SK-N-SH (cell line): ENCODE data around the gene ARPC4. TPM values are rescaled to one million over a fixed set of nuclear protein-coding genes. Genes with fewer than 3 reads are reported as not detected.

Experiments used
- CTCF ChIA-PET: fragments of 300-600, 350-600 bp; formaldehyde crosslinking; extraction: SDS; loops from one replicate; lab custom pipeline; 2021; lab: Yijun Ruan, JAX
- POLR2A ChIA-PET: fragments of 350-600 bp; sonication (Branson Sonifier 250); formaldehyde crosslinking; extraction: SDS; loops from one replicate; lab custom pipeline; 2020; ENCODE audit warnings: antibody characterized with exemption, inconsistent platforms; lab: Yijun Ruan, JAX
- DNase-seq: peaks from one replicate; pipeline ENCODE4 v3.0.0; 2012
- H2AFZ ChIP-seq: fragments of 200-600 bp; sonication (generic); 2 replicates; pipeline ENCODE4 v1.8.1; 2016; ENCODE audit warnings: antibody characterized with exemption, mild to moderate bottlenecking, low read depth
- H3F3A ChIP-seq: fragments of 200-600 bp; sonication (generic); replicated peaks from 2 replicates; pipeline ENCODE3; 2016; ENCODE audit warnings: antibody characterized with exemption, mild to moderate bottlenecking; ENCODE audit not compliant: insufficient read depth
- H3K27ac ChIP-seq, 2 experiments: fragments of 200-500 bp in 1 of 2; fragments of 200-600 bp in 1 of 2; sonication (Bioruptor generic) in 1 of 2; sonication (generic), shearing (Covaris generic) in 1 of 2; 2 replicates each; pipeline versions ENCODE4 v1.5.1 to v1.6.1; 2014 to 2016; ENCODE audit warnings: low read depth in 2 of 2, inconsistent platforms in 1 of 2, low read length in 1 of 2, mild to moderate bottlenecking in 1 of 2, mixed read lengths in 1 of 2
- H3K27me3 ChIP-seq: fragments of 200-600 bp; sonication (generic), shearing (Covaris generic); 2 replicates; pipeline ENCODE4 v1.6.1; 2016; ENCODE audit warnings: mixed run types; ENCODE audit not compliant: insufficient read depth
- H3K36me3 ChIP-seq, 2 experiments: fragments of 200-500 bp in 1 of 2; fragments of 200-600 bp in 1 of 2; sonication (Bioruptor generic) in 1 of 2; sonication (generic) in 1 of 2; replicated peaks in 1 of 2; 2 replicates each; pipeline versions ENCODE3 to v1.5.1; 2014 to 2016; ENCODE audit warnings: low read length in 1 of 2, mild to moderate bottlenecking in 1 of 2; ENCODE audit not compliant: insufficient read depth in 2 of 2, control insufficient read depth in 1 of 2
- H3K4me1 ChIP-seq, 2 experiments: fragments of 200-500 bp in 1 of 2; fragments of 200-600 bp in 1 of 2; sonication (Bioruptor generic) in 1 of 2; sonication (generic), shearing (Covaris generic) in 1 of 2; 2 replicates each; pipeline versions ENCODE4 v1.5.1 to v1.6.1; 2014 to 2016; ENCODE audit warnings: low read depth in 1 of 2, low read length in 1 of 2, mixed run types in 1 of 2; ENCODE audit not compliant: insufficient read depth in 2 of 2, control insufficient read depth in 1 of 2
- H3K4me2 ChIP-seq: fragments of 200-600 bp; sonication (generic), shearing (Covaris generic); 2 replicates; pipeline ENCODE4 v1.6.1; 2017; ENCODE audit warnings: mixed run types
- H3K4me3 ChIP-seq, 2 experiments: fragments of 200-500 bp in 1 of 2; fragments of 200-600 bp in 1 of 2; sonication (Bioruptor generic) in 1 of 2; sonication (generic), shearing (Covaris generic) in 1 of 2; 2 replicates each; pipeline versions ENCODE4 v1.5.1 to v1.8.1; 2014 to 2016; ENCODE audit warnings: low read depth in 2 of 2, inconsistent platforms in 1 of 2, low read length in 1 of 2, mild to moderate bottlenecking in 1 of 2, mixed read lengths in 1 of 2, moderate library complexity in 1 of 2
- H3K79me2 ChIP-seq: fragments of 200-600 bp; sonication (generic); 2 replicates; pipeline ENCODE4 v1.8.1; 2017; ENCODE audit warnings: mild to moderate bottlenecking; ENCODE audit not compliant: insufficient read depth
- H3K9ac ChIP-seq: fragments of 200-600 bp; sonication (generic); 2 replicates; pipeline ENCODE4 v1.6.1; 2017; ENCODE audit warnings: mixed run types
- H3K9me2 ChIP-seq: fragments of 200-600 bp; sonication (generic); 2 replicates; pipeline ENCODE4 v1.6.1; 2017; ENCODE audit warnings: mixed run types
- H3K9me3 ChIP-seq: fragments of 200-600 bp; sonication (generic); 2 replicates; pipeline ENCODE4 v1.6.1; 2017; ENCODE audit warnings: mixed run types, mild to moderate bottlenecking, moderate library complexity
- H4K20me1 ChIP-seq: fragments of 200-600 bp; sonication (generic); 2 replicates; pipeline ENCODE4 v1.6.1; 2017; ENCODE audit warnings: mild to moderate bottlenecking, mixed run types; ENCODE audit not compliant: insufficient read depth
- ELF1 ChIP-seq: IDR thresholded peaks from 2 replicates; pipeline ENCODE4 v1.4.0; 2012
- EZH2phosphoT487 ChIP-seq: fragments of 200-600 bp; sonication (generic); IDR thresholded peaks from 2 replicates; pipeline ENCODE4 v1.6.1; 2017; ENCODE audit warnings: low read depth, mixed run types, mild to moderate bottlenecking, antibody characterized with exemption, moderate library complexity, borderline replicate concordance
- IRF3 ChIP-seq: fragments of 150-350 bp; IDR thresholded peaks from 2 replicates; pipeline ENCODE4 v1.6.1; 2016; ENCODE audit warnings: mild to moderate bottlenecking, low read depth, low read length
- MXI1 ChIP-seq: IDR thresholded peaks from 2 replicates; pipeline ENCODE4 v1.6.1; 2012; ENCODE audit warnings: mild to moderate bottlenecking, low read depth, low read length, improper control_type of control experiment
- NFIC ChIP-seq: IDR thresholded peaks from 2 replicates; pipeline ENCODE4 v1.4.0; 2012; ENCODE audit warnings: borderline replicate concordance
- NRF1 ChIP-seq: IDR thresholded peaks from 2 replicates; pipeline ENCODE4 v1.6.1; 2012; ENCODE audit warnings: low read depth, mild to moderate bottlenecking, low read length
- PBX3 ChIP-seq: IDR thresholded peaks from 2 replicates; pipeline ENCODE4; 2012
- POLR2AphosphoS5 ChIP-seq: IDR thresholded peaks from 2 replicates; pipeline ENCODE4 v1.6.1; 2012; ENCODE audit warnings: low read depth, low read length
- RCOR1 ChIP-seq: fragments of 150-350 bp; IDR thresholded peaks from 2 replicates; pipeline ENCODE4 v1.6.1; 2017; ENCODE audit warnings: antibody characterized with exemption, low read length
- RFX5 ChIP-seq: IDR thresholded peaks from 2 replicates; pipeline ENCODE4 v1.6.1; 2012; ENCODE audit warnings: mild to moderate bottlenecking, improper control_type of control experiment, low read length
- RXRA ChIP-seq: IDR thresholded peaks from 2 replicates; pipeline ENCODE4 v1.4.0; 2012; ENCODE audit warnings: low read depth, mild to moderate bottlenecking, borderline replicate concordance
- SIN3A ChIP-seq: IDR thresholded peaks from 2 replicates; pipeline ENCODE4 v1.6.1; 2012; ENCODE audit warnings: low read depth, mild to moderate bottlenecking, low read length, moderate library complexity, borderline replicate concordance
- SMC3 ChIP-seq: IDR thresholded peaks from 2 replicates; pipeline ENCODE4 v1.6.1; 2012; ENCODE audit warnings: low read depth, low read length, improper control_type of control experiment
- TAF1 ChIP-seq: IDR thresholded peaks from 2 replicates; pipeline ENCODE4 v1.6.1; 2012; ENCODE audit warnings: low read depth, mild to moderate bottlenecking, low read length, moderate library complexity, borderline replicate concordance
- TCF12 ChIP-seq: IDR thresholded peaks from 2 replicates; pipeline ENCODE4 v1.4.0; 2012
- TEAD4 ChIP-seq: IDR thresholded peaks from 2 replicates; pipeline ENCODE4 v1.4.0; 2012; ENCODE audit warnings: mild to moderate bottlenecking, borderline replicate concordance; ENCODE audit not compliant: insufficient read depth
- WGBS: methylation state at CpG from one replicate; pipeline ENCODE4 v1.1.6; 2017; ENCODE audit warnings: low lambda C conversion rate; 5-methylcytosine and 5-hydroxymethylcytosine counted together
- polyA plus RNA-seq, 3 experiments: library from polyadenylated mRNA; depleted of rRNA; stranded (reverse); fragments of >200 nt; gene quantifications; 2 replicates each; pipeline ENCODE4 v1.2.3, GENCODE V29; 2012
- TF ChIP-seq, protein P1 (sequence below): IDR thresholded peaks from 2 replicates; pipeline ENCODE4 v1.4.0; 2012; ENCODE audit warnings: low read depth, borderline replicate concordance
- TF ChIP-seq, protein P2 (sequence below): IDR thresholded peaks from 2 replicates; pipeline ENCODE4 v1.6.1; 2012; ENCODE audit warnings: mild to moderate bottlenecking, low read depth, low read length, moderate library complexity
- TF ChIP-seq, protein P3 (sequence below): fragments of 150-350 bp; IDR thresholded peaks from 2 replicates; pipeline ENCODE4 v1.6.1; 2017; ENCODE audit warnings: antibody characterized with exemption, low read length, low read depth, borderline replicate concordance
- TF ChIP-seq, protein P4 (sequence below): IDR thresholded peaks from 2 replicates; pipeline ENCODE4 v1.4.0; 2012; ENCODE audit warnings: low read depth

Gene ARPC4
- polyA plus RNA-seq, 1 of the 3 experiments (the other 2 are of a cell fraction), result 233 TPM

- Histone ChIP-seq H2AFZ (no peak overlapping the region), H3K36me3 (peaks cover 13 to 26% of the 10 kb centered on the region in 2 experiments), H3K79me2 (no peaks in the 10 kb centered on the region), H3K27me3 (no peaks in the 10 kb centered on the region), H3K9me3 (no peaks in the 10 kb centered on the region), H4K20me1 (no peaks in the 10 kb centered on the region), H3K9ac (no peak overlapping the region), H3K4me3 (no peak overlapping the region), H3F3A (peaks cover 13% of the 10 kb centered on the region), H3K27ac (no peak overlapping the region), H3K4me2 (no peak overlapping the region), H3K9me2 (no peaks in the 10 kb centered on the region), H3K4me1 (no peaks in the 10 kb centered on the region)
- CTCF ChIA-PET, result no interaction called here
- DNase-seq, result no peak
- POLR2A ChIA-PET, result interaction anchor here (1.1 kb wide), 1 partner anchor 9 kb away, joined by 4 read pairs; the partner anchor contains the start of gene CAMK1
- WGBS, result 91% methylated on average over 5 of the region's 6 CpGs
- no peak for TF ChIP-seq TEAD4
- no peak for TF ChIP-seq RCOR1
- no peak for TF ChIP-seq PBX3
- no peak for TF ChIP-seq SIN3A
- TF ChIP-seq, protein P1, sequence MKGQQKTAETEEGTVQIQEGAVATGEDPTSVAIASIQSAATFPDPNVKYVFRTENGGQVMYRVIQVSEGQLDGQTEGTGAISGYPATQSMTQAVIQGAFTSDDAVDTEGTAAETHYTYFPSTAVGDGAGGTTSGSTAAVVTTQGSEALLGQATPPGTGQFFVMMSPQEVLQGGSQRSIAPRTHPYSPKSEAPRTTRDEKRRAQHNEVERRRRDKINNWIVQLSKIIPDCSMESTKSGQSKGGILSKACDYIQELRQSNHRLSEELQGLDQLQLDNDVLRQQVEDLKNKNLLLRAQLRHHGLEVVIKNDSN, result no peak
- TF ChIP-seq, protein P2, sequence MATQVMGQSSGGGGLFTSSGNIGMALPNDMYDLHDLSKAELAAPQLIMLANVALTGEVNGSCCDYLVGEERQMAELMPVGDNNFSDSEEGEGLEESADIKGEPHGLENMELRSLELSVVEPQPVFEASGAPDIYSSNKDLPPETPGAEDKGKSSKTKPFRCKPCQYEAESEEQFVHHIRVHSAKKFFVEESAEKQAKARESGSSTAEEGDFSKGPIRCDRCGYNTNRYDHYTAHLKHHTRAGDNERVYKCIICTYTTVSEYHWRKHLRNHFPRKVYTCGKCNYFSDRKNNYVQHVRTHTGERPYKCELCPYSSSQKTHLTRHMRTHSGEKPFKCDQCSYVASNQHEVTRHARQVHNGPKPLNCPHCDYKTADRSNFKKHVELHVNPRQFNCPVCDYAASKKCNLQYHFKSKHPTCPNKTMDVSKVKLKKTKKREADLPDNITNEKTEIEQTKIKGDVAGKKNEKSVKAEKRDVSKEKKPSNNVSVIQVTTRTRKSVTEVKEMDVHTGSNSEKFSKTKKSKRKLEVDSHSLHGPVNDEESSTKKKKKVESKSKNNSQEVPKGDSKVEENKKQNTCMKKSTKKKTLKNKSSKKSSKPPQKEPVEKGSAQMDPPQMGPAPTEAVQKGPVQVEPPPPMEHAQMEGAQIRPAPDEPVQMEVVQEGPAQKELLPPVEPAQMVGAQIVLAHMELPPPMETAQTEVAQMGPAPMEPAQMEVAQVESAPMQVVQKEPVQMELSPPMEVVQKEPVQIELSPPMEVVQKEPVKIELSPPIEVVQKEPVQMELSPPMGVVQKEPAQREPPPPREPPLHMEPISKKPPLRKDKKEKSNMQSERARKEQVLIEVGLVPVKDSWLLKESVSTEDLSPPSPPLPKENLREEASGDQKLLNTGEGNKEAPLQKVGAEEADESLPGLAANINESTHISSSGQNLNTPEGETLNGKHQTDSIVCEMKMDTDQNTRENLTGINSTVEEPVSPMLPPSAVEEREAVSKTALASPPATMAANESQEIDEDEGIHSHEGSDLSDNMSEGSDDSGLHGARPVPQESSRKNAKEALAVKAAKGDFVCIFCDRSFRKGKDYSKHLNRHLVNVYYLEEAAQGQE, result no peak
- TF ChIP-seq NRF1, result no peak
- TF ChIP-seq MXI1, result no peak
- no peak for TF ChIP-seq SMC3
- no peak for TF ChIP-seq NFIC
- TF ChIP-seq, protein P3, sequence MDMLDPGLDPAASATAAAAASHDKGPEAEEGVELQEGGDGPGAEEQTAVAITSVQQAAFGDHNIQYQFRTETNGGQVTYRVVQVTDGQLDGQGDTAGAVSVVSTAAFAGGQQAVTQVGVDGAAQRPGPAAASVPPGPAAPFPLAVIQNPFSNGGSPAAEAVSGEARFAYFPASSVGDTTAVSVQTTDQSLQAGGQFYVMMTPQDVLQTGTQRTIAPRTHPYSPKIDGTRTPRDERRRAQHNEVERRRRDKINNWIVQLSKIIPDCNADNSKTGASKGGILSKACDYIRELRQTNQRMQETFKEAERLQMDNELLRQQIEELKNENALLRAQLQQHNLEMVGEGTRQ, result no peak
- no peak for TF ChIP-seq TCF12
- TF ChIP-seq ELF1, result no peak
- TF ChIP-seq EZH2phosphoT487, result no peak
- TF ChIP-seq, protein P4, sequence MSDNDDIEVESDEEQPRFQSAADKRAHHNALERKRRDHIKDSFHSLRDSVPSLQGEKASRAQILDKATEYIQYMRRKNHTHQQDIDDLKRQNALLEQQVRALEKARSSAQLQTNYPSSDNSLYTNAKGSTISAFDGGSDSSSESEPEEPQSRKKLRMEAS, result no peak
- no peak for TF ChIP-seq TAF1
- no peak for TF ChIP-seq RFX5
- TF ChIP-seq POLR2AphosphoS5, result no peak
- no peak for TF ChIP-seq IRF3
- TF ChIP-seq RXRA, result no peak
These were observed 13.7 kb upstream of the ARPC4 start for GRCh38 chr3:9779075-9779593.
